ENCODE data around the gene RIMS3. TPM values are rescaled to one million over a fixed set of nuclear protein-coding genes. Genes with fewer than 3 reads are reported as not detected.
A peak's percentile ranks its signal among the peaks of the same experiment; 100 is the strongest.

Gene RIMS3
- polyA plus RNA-seq, 1 donor (not counting 4 experiments of a cell fraction or from before 2014, with no cell fraction given), result 1.7 TPM

DNA sequence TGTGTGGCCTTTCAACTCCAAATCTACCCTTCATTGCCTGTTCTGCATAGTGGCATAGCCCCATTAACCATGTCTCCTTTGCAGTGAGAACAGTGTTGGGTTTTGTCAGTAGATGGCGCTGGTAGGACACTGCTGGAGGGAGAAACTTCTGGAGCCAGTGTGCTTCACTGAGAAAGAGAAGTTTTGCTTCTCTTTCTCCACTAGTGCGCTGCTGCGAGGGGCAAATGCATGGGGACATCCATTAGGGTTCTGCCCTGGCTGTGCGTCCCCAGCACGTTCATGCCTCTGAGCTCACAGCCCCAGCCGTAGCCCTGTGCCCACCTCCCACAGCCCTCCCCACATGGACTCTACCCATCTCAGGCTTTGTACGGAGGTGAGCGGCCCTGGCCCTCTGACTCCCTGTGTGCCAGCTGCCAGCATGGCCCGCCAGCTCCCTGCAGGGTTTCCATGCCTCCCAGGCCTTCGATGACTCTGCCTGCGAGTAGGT, 53.1 kb downstream of the RIMS3 start:
- Histone ChIP-seq H3K27me3 (ENCODE audit: control insufficient read depth, extremely low read depth, insufficient read depth, low read length) (no peaks in the 10 kb centered on the region), H3K9ac (ENCODE audit: control insufficient read depth, extremely low read depth, insufficient read depth, low read length) (peak overlapping the region; percentile 8), H3K4me1 (ENCODE audit: control insufficient read depth, extremely low read depth, insufficient read depth, low read length) (no peaks in the 10 kb centered on the region), H2AFZ (ENCODE audit: control insufficient read depth, low read length) (peak overlapping the region; percentile 83), H3K27ac (ENCODE audit: control insufficient read depth, insufficient read depth, low read length) (no peak overlapping the region), H3K9me3 (ENCODE audit: control insufficient read depth, low read depth, low read length) (no peaks in the 10 kb centered on the region), H3K36me3 (ENCODE audit: control insufficient read depth in 2 of 2, extremely low read depth in 1 of 2, insufficient read depth in 2 of 2, low read length in 2 of 2) (no peaks in the 10 kb centered on the region), H3K79me2 (ENCODE audit: control insufficient read depth, insufficient read depth, low read length) (no peaks in the 10 kb centered on the region), H3K9me1 (ENCODE audit: control insufficient read depth, extremely low read depth, insufficient read depth, low read length) (no peaks in the 10 kb centered on the region), H4K20me1 (ENCODE audit: control insufficient read depth, extremely low read depth, insufficient read depth, low read length) (no peaks in the 10 kb centered on the region), H3K4me2 (ENCODE audit: control insufficient read depth, extremely low read depth, insufficient read depth, low read depth, low read length) (peak overlapping the region; percentile 76), H3K4me3 (ENCODE audit: control insufficient read depth in 2 of 3, extremely low read depth in 1 of 3, insufficient read depth in 2 of 3, low read depth in 1 of 3, low read length in 3 of 3) (peak overlapping the region in 1 of 3 experiments; percentile 25)
- DNase-seq (ENCODE audit: low read depth, low spot score) (no peak), FAIRE-seq (peak; percentile 93)
- dilution Hi-C loops (cut with MboI; ENCODE audit: extremely low pct_ligation_motif_present, low sequenced_read_pairs), result no loop called here
- TF ChIP-seq EZH2 (IDR thresholded peaks at IDR 0.05; ENCODE audit: low read length), result no peak
- TF ChIP-seq, protein P1, sequence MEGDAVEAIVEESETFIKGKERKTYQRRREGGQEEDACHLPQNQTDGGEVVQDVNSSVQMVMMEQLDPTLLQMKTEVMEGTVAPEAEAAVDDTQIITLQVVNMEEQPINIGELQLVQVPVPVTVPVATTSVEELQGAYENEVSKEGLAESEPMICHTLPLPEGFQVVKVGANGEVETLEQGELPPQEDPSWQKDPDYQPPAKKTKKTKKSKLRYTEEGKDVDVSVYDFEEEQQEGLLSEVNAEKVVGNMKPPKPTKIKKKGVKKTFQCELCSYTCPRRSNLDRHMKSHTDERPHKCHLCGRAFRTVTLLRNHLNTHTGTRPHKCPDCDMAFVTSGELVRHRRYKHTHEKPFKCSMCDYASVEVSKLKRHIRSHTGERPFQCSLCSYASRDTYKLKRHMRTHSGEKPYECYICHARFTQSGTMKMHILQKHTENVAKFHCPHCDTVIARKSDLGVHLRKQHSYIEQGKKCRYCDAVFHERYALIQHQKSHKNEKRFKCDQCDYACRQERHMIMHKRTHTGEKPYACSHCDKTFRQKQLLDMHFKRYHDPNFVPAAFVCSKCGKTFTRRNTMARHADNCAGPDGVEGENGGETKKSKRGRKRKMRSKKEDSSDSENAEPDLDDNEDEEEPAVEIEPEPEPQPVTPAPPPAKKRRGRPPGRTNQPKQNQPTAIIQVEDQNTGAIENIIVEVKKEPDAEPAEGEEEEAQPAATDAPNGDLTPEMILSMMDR (optimal IDR thresholded peaks at IDR 0.05 in 1 of 3, IDR thresholded peaks at IDR 0.05 in 1 of 3, conservative IDR thresholded peaks at IDR 0.05 in 1 of 3; ENCODE audit: extremely low read depth in 1 of 3, insufficient read depth in 2 of 3, low read length in 3 of 3), result peak; percentile 90 to 96 (median 95)

DNA sequence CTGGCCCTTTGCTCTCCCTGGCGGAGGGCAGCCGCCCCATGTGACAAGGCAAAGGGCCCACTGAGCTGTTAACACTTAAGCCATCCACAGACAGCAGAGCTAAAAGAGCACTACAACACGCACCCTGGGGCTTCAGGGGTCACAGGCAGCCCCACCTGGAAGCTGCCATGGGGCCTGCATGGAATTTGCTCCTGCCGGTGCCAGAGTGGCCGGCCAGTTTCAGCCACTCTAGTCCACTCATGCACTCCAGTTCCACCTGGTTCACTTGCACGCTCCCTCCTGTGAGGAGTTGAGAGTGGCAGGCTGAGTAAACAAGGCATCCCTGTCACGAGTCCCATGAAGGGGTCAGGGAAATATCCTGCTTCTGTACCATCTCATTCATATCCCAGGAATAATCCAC, 55.3 kb downstream of the RIMS3 start:
- Histone ChIP-seq H3K27ac (ENCODE audit: control insufficient read depth, insufficient read depth, low read length) (no peak overlapping the region), H3K36me3 (ENCODE audit: control insufficient read depth in 2 of 2, extremely low read depth in 1 of 2, insufficient read depth in 2 of 2, low read length in 2 of 2) (no peaks in the 10 kb centered on the region), H3K27me3 (ENCODE audit: control insufficient read depth, extremely low read depth, insufficient read depth, low read length) (no peaks in the 10 kb centered on the region), H4K20me1 (ENCODE audit: control insufficient read depth, extremely low read depth, insufficient read depth, low read length) (no peaks in the 10 kb centered on the region), H3K9ac (ENCODE audit: control insufficient read depth, extremely low read depth, insufficient read depth, low read length) (no peak overlapping the region), H3K4me2 (ENCODE audit: control insufficient read depth, extremely low read depth, insufficient read depth, low read depth, low read length) (no peak overlapping the region), H3K4me3 (ENCODE audit: control insufficient read depth in 2 of 3, extremely low read depth in 1 of 3, insufficient read depth in 2 of 3, low read depth in 1 of 3, low read length in 3 of 3) (no peak overlapping the region), H2AFZ (ENCODE audit: control insufficient read depth, low read length) (no peak overlapping the region), H3K9me3 (ENCODE audit: control insufficient read depth, low read depth, low read length) (no peaks in the 10 kb centered on the region), H3K4me1 (ENCODE audit: control insufficient read depth, extremely low read depth, insufficient read depth, low read length) (no peaks in the 10 kb centered on the region), H3K9me1 (ENCODE audit: control insufficient read depth, extremely low read depth, insufficient read depth, low read length) (no peaks in the 10 kb centered on the region), H3K79me2 (ENCODE audit: control insufficient read depth, insufficient read depth, low read length) (no peaks in the 10 kb centered on the region)
- dilution Hi-C loops (cut with MboI; ENCODE audit: extremely low pct_ligation_motif_present, low sequenced_read_pairs), result no loop called here
- TF ChIP-seq EZH2 (IDR thresholded peaks at IDR 0.05; ENCODE audit: low read length), result no peak
- TF ChIP-seq, protein P1 (optimal IDR thresholded peaks at IDR 0.05 in 1 of 3, IDR thresholded peaks at IDR 0.05 in 1 of 3, conservative IDR thresholded peaks at IDR 0.05 in 1 of 3; ENCODE audit: extremely low read depth in 1 of 3, insufficient read depth in 2 of 3, low read length in 3 of 3), result no peak
- no peak for FAIRE-seq
- DNase-seq (ENCODE audit: low read depth, low spot score), result no peak

Measured in keratinocyte (primary cell).